ENCODE measurements around the gene PTPRD. TPM values are rescaled to one million over a fixed set of nuclear protein-coding genes. Genes with fewer than 3 reads are reported as not detected.

PTPRD gene
- total and polyA plus RNA-seq, 9 of the 15 experiments (the other 6 are each of a cell fraction or from before 2014, with no cell fraction given), result 0.11 TPM; not detected in 8

DNA sequence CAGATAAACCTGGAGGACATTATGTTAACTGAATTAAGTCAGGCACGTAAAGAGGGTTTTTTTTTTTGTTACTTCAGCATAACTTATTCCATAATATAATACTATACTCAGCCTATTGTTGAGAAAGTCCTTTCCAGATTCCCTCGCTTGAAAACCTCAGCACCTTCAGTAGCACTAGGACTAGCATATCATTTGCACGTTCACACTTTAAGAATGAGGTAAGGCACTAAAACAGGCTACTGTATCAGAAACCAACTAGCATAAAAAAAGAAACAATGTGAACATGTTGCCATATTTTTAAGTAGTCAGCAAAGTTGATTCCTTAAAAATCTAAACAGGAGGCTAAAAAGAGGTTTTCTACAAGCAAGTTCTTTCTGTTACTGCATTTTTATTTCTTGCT is 504.0 kb downstream of the PTPRD start:
- Histone ChIP-seq H3K4me1 (replicated peaks in 1 of 2; ENCODE audit: control insufficient read depth in 2 of 2, insufficient read depth in 2 of 2, low read length in 2 of 2) (no peaks in the 10 kb centered on the region), H3K27ac (ENCODE audit: extremely low read depth, low read depth, low read length) (no peak overlapping the region), H3K4me2 (ENCODE audit: insufficient read depth, low read length) (no peak overlapping the region), H3K79me2 (ENCODE audit: control insufficient read depth, insufficient read depth, low read length) (no peaks in the 10 kb centered on the region), H3K9me1 (ENCODE audit: control insufficient read depth, insufficient read depth, low read length) (no peaks in the 10 kb centered on the region), H4K20me1 (replicated peaks; ENCODE audit: control insufficient read depth, insufficient read depth, low read length) (no peaks in the 10 kb centered on the region), H2AFZ (ENCODE audit: low read depth, low read length) (no peak overlapping the region), H3K4me3 (no peak overlapping the region), H3K9me3 (replicated peaks; ENCODE audit: control insufficient read depth, insufficient read depth, low read depth, low read length) (no peaks in the 10 kb centered on the region), H3K36me3 (ENCODE audit: control insufficient read depth, insufficient read depth, low read length) (no peaks in the 10 kb centered on the region), H3K9ac (ENCODE audit: insufficient read depth in 1 of 2, low read depth in 2 of 2, low read length in 2 of 2) (no peak overlapping the region), H3K27me3 (ENCODE audit: control insufficient read depth in 2 of 2, insufficient read depth in 2 of 2, low read length in 2 of 2) (no peaks in the 10 kb centered on the region)
- intact Hi-C loops (cut with micrococcal nuclease), result no loop called here
- ChIA-PET POLR2A (no interaction called here), CTCF (ENCODE audit: low intra/inter-chr PET ratio) (no interaction called here)
- DNase-seq (ENCODE audit: extremely low read depth in 1 of 4, low spot score in 3 of 4), result no peak
- ATAC-seq, result no peak
- FAIRE-seq, result no peak
- no TSS peak for BruUV-seq (replicated peaks)
- TF ChIP-seq RBM25 (IDR thresholded peaks at IDR 0.05; ENCODE audit: low read depth, low read length, severe bottlenecking) (no peak), NCOR1 (IDR thresholded peaks at IDR 0.05) (no peak), TRIM24 (IDR thresholded peaks at IDR 0.05) (no peak), MAFG (tag; conservative IDR thresholded peaks at IDR 0.05) (no peak), HEY1 (CRISPR knock-in tag; IDR thresholded peaks at IDR 0.05; ENCODE audit: borderline replicate concordance) (no peak), SPI1 (IDR thresholded peaks at IDR 0.05; ENCODE audit: borderline replicate concordance, low read depth, low read length) (no peak), DMBX1 (CRISPR knock-in tag; IDR thresholded peaks at IDR 0.05; ENCODE audit: borderline replicate concordance) (no peak), ZFP36 (IDR thresholded peaks at IDR 0.05; ENCODE audit: low read depth, low read length, partially characterized antibody) (no peak), ZNF253 (CRISPR knock-in tag; conservative IDR thresholded peaks at IDR 0.05) (no peak), C11orf30 (IDR thresholded peaks at IDR 0.05; ENCODE audit: low read depth) (no peak), TFAM (CRISPR knock-in tag; conservative IDR thresholded peaks at IDR 0.05) (no peak), BRD4 (IDR thresholded peaks at IDR 0.05) (no peak), MYNN (IDR thresholded peaks at IDR 0.05) (no peak), MYNN (CRISPR knock-in tag; IDR thresholded peaks at IDR 0.05) (no peak), ZNF165 (CRISPR knock-in tag; IDR thresholded peaks at IDR 0.05; ENCODE audit: borderline replicate concordance) (no peak)
- TF ChIP-seq, protein P1, sequence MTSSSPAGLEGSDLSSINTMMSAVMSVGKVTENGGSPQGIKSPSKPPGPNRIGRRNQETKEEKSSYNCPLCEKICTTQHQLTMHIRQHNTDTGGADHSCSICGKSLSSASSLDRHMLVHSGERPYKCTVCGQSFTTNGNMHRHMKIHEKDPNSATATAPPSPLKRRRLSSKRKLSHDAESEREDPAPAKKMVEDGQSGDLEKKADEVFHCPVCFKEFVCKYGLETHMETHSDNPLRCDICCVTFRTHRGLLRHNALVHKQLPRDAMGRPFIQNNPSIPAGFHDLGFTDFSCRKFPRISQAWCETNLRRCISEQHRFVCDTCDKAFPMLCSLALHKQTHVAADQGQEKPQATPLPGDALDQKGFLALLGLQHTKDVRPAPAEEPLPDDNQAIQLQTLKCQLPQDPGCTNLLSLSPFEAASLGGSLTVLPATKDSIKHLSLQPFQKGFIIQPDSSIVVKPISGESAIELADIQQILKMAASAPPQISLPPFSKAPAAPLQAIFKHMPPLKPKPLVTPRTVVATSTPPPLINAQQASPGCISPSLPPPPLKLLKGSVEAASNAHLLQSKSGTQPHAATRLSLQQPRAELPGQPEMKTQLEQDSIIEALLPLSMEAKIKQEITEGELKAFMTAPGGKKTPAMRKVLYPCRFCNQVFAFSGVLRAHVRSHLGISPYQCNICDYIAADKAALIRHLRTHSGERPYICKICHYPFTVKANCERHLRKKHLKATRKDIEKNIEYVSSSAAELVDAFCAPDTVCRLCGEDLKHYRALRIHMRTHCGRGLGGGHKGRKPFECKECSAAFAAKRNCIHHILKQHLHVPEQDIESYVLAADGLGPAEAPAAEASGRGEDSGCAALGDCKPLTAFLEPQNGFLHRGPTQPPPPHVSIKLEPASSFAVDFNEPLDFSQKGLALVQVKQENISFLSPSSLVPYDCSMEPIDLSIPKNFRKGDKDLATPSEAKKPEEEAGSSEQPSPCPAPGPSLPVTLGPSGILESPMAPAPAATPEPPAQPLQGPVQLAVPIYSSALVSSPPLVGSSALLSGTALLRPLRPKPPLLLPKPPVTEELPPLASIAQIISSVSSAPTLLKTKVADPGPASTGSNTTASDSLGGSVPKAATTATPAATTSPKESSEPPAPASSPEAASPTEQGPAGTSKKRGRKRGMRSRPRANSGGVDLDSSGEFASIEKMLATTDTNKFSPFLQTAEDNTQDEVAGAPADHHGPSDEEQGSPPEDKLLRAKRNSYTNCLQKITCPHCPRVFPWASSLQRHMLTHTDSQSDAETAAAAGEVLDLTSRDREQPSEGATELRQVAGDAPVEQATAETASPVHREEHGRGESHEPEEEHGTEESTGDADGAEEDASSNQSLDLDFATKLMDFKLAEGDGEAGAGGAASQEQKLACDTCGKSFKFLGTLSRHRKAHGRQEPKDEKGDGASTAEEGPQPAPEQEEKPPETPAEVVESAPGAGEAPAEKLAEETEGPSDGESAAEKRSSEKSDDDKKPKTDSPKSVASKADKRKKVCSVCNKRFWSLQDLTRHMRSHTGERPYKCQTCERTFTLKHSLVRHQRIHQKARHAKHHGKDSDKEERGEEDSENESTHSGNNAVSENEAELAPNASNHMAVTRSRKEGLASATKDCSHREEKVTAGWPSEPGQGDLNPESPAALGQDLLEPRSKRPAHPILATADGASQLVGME (CRISPR knock-in tag; IDR thresholded peaks at IDR 0.05), result no peak
- TF ChIP-seq, protein P2, sequence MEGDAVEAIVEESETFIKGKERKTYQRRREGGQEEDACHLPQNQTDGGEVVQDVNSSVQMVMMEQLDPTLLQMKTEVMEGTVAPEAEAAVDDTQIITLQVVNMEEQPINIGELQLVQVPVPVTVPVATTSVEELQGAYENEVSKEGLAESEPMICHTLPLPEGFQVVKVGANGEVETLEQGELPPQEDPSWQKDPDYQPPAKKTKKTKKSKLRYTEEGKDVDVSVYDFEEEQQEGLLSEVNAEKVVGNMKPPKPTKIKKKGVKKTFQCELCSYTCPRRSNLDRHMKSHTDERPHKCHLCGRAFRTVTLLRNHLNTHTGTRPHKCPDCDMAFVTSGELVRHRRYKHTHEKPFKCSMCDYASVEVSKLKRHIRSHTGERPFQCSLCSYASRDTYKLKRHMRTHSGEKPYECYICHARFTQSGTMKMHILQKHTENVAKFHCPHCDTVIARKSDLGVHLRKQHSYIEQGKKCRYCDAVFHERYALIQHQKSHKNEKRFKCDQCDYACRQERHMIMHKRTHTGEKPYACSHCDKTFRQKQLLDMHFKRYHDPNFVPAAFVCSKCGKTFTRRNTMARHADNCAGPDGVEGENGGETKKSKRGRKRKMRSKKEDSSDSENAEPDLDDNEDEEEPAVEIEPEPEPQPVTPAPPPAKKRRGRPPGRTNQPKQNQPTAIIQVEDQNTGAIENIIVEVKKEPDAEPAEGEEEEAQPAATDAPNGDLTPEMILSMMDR (IDR thresholded peaks at IDR 0.05 in 2 of 3, conservative IDR thresholded peaks at IDR 0.05 in 1 of 3; ENCODE audit: insufficient read depth in 2 of 3, low read depth in 1 of 3, low read length in 3 of 3), result no peak
- in situ Hi-C loops (cut with MboI), result no loop called here
- WGBS (ENCODE audit: insufficient coverage, low coverage, missing lambda C conversion rate), result 0% methylated on average over 2 of the region's 3 CpGs
